Measurements from ENCODE around the gene LILRB5.
"Not testable (repeated sequence)": the region's sequence is repeated elsewhere in the genome, so short reads cannot be mapped to it uniquely, and the experiment has no call there.

LILRB5 gene

DNA sequence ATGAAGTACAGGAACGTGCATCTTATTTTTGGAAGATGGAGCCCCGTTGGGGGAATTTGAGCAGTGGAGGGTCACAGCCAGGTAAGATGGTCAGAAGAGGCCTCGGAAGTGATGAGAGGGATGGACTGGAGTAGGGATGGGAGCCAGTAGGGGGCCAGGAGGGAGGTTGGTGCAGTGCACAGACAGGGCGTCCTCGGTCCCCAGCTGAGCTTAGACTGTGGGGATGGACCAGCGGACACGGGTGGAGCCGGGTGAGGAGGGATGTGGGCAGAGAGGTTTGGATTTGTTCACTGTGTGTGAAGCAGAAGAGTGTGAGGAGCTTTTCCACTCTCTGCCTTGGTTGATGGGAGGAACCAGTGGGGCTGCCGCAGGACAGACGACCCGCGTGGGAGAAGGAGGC is 45.8 kb downstream of the LILRB5 start:
- no peak for DNase-seq (ENCODE audit: low read depth)

DNA sequence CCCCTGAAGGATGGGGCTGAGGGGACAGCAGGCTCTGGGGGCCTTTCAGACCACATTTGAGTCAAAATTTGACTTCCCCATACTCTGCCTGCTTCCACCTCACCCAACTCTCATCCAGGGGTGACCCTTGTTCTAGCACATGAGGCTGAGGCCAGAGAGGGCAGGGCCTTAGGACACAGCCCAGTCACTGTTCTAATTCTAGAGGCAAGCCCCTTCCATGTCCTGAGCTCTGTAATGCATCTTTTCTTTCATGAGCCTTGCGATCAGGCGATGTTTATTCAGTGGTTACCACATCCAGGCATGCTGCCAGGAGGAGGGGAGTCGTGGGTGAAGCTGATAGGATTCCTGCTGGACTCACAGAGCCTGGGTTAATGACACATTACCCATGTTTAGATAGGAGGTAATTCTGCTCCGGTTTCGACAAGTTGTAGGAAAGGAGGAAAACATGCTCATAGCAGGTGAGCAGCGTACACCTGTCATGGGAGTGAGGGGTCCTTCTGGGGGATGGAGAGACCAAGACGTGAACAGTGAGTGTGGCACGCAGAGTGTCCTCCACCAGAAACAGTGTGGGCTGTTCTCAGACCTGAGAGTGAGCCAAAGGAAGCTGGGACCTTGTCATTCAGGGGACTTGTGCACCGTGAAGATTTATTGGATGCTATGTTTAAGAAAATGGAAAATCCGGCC is 47.1 kb downstream of the LILRB5 start:
- no peak for DNase-seq (ENCODE audit: low read depth)

DNA sequence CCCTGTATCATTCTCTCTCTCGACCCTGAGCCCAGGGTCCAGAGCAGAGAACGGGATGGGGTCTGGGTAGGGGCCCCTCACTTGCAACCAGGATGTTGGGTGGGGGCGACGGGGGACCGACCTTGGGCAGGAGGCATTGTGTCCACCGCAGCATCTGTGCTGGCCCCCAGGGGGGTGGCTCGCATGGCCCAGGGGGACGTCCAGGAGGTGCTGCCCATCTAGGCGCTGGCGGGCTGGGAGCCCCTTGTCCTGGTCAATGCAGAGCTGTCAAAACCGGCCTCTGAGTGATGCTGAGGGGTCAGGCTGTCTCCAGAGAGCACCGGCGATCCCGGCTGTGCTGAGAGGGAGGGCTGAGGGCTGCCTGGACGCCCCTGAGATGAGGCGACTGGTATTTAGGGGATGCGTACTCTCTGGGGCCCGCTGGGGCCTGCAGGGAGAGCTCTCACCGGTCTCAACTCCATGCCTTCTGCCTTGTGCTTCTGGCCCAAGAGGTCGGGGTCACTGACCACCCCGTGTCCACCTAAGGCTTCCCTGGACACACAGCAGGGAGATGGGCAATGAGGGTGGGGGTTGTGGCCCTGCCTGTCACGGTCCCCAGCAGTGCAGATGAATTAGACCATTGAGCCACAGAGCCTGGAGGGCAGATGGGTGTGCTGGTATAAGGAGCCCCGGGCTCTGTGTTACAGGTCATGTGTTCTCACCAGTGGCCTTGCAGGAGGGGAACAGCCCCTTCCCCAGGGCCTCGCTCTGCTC is 47.8 kb downstream of the LILRB5 start:
- no peak for DNase-seq (ENCODE audit: low read depth)

DNA sequence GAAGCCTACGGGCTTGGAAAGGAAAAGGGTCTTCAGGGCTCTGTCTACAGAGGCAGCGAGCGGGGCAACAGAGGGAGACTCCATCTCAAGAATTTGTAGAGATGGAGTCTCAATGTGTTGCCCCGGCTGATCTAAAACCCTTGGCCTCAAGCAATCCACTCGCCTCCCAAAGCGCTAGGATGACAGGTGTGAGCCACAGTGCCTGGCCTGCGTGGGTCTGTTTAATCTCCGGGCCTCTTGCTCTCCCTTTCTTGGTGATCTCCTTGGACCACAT is 48.4 kb downstream of the LILRB5 start:
- DNase-seq (ENCODE audit: low read depth): no peak

DNA sequence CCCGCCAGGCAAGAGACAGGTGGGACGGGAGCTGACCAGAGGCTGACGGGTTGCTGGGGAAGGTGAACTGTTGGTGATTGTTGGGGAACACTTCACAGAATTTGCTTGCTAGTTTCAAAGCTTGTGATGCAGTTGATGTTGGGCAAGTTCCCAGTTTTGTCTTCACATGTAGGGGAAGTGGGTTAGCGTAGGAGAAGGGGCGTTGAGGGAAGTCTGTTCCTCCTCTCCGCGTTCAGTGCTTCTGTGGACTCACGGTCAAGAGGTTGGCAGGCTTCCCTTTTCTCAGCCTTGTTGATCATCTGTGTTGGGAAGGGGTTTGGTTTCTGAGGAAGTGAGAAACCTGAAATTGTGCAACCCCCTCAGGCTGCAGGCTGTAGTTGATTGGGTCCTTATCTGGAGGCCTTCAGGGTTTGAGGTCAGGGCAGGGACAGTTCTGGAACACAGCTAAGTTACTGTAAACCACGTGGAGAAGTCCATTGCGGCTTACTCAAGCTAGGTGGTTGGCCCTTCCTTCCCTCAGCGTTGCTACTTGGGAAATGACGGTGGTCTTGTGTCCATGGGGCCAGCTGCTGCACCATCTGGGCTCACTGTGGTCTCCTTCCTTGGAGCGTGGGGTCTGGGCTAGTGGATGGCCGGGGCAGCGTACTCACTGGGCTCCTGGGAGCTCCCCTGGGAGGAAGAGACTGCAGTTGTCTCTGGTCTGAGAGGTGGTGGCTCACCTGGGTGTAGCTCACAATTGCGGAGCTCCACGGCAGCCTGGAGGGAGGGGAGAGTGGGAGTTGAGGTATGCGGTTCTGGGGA is 48.9 kb downstream of the LILRB5 start:
- no peak for DNase-seq (ENCODE audit: low read depth)

DNA sequence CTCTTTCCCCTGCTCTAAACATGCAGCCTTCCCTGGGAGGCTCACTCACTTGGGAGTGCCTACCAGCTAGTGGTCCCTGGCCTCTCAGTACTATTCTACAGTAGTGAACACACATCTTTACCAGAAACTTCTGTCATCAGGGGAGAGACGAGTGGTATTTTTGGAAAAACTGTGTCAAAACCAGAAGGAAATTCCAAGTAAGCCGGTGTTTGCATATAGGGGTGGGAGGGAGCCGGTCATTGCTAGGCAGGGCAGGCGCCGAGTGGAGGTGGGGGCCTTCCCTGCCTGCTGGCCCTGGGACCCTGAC is 49.4 kb downstream of the LILRB5 start:
- DNase-seq (ENCODE audit: low read depth): no peak

DNA sequence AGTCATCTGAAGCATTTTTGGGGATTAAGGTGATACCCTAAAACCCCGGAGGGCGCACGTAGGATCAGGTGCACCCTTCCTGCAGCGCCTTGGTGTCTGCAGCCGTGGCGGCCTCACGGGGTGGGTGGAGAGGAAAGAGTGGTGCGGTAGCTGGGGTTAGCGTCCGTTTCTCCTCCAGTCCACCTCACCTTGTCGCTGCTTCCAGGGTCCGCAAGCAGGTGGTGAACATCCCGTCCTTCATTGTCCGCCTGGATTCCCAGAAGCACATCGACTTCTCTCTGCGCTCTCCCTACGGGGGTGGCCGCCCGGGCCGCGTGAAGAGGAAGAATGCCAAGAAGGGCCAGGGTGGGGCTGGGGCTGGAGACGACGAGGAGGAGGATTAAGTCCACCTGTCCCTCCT is 49.9 kb downstream of the LILRB5 start:
- not testable (repeated sequence) for DNase-seq (ENCODE audit: low read depth)

DNA sequence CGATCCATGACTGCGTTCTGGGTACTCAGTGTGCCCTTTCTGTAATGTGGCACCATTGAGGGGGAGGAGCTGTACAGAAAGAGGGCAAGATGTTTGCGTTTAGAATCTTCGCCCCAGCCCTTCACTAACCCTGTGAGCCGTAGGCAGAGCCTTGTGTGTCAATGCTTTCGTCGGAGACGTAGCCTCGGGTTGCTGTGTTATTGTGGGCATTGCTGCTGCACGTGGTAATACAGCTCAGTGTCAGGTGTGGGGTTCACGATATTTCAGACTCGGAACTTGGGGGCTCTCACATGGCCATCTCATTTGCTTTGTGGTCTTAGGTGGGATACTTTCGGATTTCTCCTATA is 50.3 kb downstream of the LILRB5 start:
- DNase-seq (ENCODE audit: low read depth): no peak

DNA sequence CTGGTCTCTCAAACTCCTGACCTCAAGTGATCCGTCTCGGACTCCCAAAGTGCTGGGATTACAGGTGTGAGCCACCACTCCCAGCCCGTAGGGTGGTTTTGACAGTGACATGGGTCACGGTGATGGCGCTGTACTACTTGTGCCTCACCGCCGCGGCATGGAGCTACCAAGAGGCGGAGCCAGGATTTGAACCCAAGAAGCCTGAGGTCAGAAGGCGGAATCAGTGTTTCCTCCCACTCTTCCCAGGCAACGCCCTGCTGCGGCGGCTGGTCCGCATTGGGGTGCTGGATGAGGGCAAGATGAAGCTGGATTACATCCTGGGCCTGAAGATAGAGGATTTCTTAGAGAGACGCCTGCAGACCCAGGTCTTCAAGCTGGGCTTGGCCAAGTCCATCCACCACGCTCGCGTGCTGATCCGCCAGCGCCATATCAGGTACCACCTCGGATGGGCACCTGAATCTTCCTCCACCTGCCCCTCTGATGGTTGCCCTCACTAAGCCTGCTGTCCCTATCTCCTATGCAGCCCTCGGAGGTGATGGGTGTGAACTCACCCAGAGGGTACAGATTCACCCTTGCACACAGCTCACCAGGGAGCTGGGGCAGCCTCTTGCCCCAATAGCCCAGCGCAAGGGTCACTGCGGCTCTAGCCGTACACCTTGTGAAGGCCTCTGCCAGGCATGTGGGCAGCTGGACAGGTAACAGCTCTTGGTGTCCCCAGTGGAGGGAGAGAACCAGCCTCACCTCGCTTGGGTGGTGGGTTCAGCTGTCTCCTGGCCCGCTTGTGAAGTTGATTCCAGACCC is 50.8 kb downstream of the LILRB5 start:
- no peak for DNase-seq (ENCODE audit: low read depth)

DNA sequence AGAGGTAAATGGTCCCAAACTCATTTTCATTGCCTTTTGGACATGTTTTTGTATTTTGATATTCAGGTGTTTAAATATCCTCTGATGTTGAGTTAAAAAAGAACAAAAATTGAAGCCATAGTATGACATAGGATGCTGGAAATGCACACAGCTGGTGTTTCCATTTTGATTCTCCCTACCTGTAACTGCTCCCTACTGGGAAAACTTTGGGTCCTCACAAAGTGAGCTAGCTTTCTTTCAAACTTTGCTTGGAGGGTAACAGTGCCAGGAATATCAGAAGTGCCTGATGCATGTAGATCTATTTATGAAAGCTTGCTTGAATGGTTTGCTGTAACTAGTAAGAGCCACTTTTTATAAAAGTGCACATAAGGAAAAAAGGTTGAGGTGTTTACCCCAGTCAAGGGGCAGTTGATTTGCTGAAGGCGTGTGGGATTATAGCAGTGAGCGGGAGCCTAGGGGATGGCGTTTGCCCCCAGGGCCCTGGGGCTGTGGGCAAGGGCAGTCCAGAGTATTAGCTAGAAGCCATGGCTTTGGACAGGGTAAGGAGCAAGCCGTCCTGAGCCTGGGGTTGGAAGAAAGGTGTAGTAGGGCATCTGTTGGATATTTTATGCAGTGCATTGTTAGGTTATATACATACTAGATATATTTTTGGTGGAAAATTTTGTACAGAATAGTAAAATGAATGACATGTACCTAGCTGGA is 52.2 kb downstream of the LILRB5 start:
- no peak for DNase-seq (ENCODE audit: low read depth)

DNA sequence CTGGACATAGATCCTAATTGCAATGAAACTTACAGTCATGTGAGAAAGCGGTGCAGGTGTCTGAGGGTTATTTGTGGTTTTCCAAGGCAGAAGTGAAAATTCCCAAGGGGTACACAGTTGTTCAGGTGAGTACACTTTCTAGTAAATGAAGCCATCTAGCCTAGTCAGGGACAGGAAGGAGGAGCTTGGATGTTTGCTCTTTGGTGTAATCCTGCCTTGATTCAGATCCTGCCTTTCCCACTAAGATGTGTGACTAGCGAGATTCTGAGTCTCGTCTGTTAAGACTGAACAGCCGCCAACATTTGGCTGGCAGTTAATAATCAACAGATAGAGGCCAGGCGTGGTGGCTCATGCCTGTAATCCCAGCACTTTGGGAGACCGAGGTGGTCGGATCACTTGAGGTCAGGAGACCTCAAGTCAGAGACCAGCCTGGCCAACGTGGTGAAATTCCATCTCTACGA is 53.9 kb downstream of the LILRB5 start:
- DNase-seq (ENCODE audit: low read depth): no peak

DNA sequence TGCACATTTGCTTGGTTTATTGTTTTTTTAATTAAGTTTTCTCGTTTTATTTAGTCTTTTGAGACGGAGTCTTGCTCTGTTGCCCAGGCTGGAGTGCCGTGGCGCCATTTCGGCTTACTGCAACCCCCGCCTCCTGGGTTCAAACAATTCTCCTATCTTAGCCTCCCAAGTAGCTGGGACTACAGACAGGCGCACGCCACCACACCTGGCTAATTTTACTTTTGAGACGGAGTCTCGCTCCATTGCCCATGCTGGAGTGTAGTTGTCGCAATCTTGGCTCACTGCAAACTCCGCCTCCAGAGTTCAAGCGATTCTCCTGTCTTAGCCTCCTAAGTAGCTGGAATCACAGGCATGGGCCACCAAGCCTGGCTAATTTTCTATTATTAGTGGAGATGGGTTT is 55.1 kb downstream of the LILRB5 start:
- no peak for DNase-seq (ENCODE audit: low read depth)

DNA sequence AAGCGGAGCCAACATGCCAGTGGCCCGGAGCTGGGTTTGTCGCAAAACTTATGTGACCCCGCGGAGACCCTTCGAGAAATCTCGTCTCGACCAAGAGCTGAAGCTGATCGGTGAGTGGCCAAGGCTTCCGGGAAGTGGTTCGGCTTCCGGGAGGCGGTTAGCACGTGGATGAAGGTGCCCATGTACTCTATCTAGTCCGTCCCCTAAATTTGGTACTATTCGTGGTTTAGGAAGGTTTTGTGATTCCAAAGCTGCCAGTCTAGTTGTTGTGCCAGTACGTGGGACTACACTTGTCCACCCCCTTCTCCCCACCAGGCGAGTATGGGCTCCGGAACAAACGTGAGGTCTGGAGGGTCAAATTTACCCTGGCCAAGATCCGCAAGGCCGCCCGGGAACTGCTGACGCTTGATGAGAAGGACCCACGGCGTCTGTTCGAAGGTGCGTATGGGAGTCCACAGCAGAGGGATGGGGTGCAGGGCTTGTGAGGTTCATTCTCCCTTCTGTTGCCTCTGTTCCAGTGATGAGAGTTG is 55.8 kb downstream of the LILRB5 start:
- no peak for DNase-seq (ENCODE audit: low read depth)
